ENCODE results near the gene MUC2.

DNA sequence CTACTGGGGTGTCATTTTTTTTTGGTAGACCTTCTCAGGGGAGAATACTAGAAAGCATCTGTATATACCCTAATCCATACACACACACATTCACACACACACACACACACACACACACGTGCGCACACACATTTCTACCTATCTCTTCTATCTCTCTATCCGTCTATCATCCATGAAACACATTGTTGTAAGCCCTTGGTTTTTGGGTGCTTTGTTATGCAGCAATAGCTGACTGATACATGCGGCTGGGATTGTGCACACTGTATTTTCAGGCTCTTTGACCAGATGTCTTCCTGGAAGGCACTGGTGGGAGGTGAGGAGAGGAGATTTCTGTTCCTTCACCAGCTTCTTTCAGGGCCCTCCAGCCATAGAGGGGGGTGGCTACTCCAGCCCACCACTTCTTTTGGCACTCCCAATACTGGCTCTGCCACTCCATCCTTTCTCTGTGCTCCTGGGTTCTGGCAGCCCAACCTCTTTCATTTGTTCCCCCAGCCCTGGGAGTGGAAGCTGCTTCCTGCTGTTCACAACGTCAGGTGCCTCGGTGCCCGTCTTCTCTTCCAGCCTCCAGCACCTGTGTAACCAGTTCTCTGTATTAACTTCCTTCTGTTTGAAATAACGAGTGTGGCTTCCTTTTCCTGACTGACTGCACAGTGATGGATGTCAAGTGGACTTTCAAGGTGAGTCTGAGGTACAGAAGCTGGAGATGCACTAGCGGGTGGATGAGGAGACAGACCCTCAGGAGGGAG, 12.4 kb upstream of the MUC2 start:
- TF ChIP-seq, protein P1, sequence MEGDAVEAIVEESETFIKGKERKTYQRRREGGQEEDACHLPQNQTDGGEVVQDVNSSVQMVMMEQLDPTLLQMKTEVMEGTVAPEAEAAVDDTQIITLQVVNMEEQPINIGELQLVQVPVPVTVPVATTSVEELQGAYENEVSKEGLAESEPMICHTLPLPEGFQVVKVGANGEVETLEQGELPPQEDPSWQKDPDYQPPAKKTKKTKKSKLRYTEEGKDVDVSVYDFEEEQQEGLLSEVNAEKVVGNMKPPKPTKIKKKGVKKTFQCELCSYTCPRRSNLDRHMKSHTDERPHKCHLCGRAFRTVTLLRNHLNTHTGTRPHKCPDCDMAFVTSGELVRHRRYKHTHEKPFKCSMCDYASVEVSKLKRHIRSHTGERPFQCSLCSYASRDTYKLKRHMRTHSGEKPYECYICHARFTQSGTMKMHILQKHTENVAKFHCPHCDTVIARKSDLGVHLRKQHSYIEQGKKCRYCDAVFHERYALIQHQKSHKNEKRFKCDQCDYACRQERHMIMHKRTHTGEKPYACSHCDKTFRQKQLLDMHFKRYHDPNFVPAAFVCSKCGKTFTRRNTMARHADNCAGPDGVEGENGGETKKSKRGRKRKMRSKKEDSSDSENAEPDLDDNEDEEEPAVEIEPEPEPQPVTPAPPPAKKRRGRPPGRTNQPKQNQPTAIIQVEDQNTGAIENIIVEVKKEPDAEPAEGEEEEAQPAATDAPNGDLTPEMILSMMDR (IDR thresholded peaks at IDR 0.05; ENCODE audit: insufficient read depth, low read length), result no peak
- TF ChIP-seq POLR2AphosphoS5 (IDR thresholded peaks at IDR 0.05; ENCODE audit: low read depth) (no peak), GABPA (IDR thresholded peaks at IDR 0.05; ENCODE audit: low read depth) (no peak)
